Fibroblast of lung (primary cell): ENCODE data around the gene PGA3.

Experiments used
- CTCF ChIP-seq, 2 donors: IDR thresholded peaks in 1 of 2; conservative IDR thresholded peaks in 1 of 2; 1 replicate in 1 of 2; 2 replicates in 1 of 2; pipeline ENCODE4 v1.5.1; 2011 to 2012; ENCODE audit warnings: low read length in 2 of 2, control low read depth in 1 of 2, inconsistent platforms in 1 of 2, low read depth in 1 of 2, mild to moderate bottlenecking in 1 of 2
- EZH2 ChIP-seq: IDR thresholded peaks from 2 replicates; pipeline ENCODE4 v1.5.1; 2012; ENCODE audit warnings: low read length, control low read depth, mild to moderate bottlenecking; ENCODE audit errors: missing control alignments

- no peak for TF ChIP-seq CTCF (conservative IDR thresholded peaks at IDR 0.05 in 1 of 2, IDR thresholded peaks at IDR 0.05 in 1 of 2; ENCODE audit: low read depth in 1 of 2, low read length in 2 of 2)
- no peak for TF ChIP-seq EZH2
Measured at GRCh38 chr11:61194169-61194671, 9.1 kb upstream of the PGA3 start.
